SK-MEL-5 (cell line): Measurements from ENCODE around the gene KLHL6. TPM values are rescaled to one million over a fixed set of nuclear protein-coding genes. Genes with fewer than 3 reads are reported as not detected.
"Not testable (repeated sequence)": the region's sequence is repeated elsewhere in the genome, so short reads cannot be mapped to it uniquely, and the experiment has no call there.

Experiments
- DNase-seq: peaks from one replicate; pipeline ENCODE4 v3.0.0-alpha.2; 2016; ENCODE audit warnings: low read depth, low spot score
- in situ Hi-C: cut with HindIII; loops from 2 replicates; pipeline ENCODE4 v1.10.0; 2016; ENCODE audit warnings: low sequenced_read_pairs, high pct_unique_total_duplicates, low pct_unique_long_range_greater_than_20kb
- total RNA-seq: library from RNA; depleted of rRNA; stranded (reverse); fragments of >200 nt; shearing (Covaris generic); gene quantifications from 2 replicates; pipeline ENCODE4 v1.2.3, GENCODE V29; 2014

Gene KLHL6
- total RNA-seq, 1 experiment from 2014 or later = 0.13 TPM

DNA sequence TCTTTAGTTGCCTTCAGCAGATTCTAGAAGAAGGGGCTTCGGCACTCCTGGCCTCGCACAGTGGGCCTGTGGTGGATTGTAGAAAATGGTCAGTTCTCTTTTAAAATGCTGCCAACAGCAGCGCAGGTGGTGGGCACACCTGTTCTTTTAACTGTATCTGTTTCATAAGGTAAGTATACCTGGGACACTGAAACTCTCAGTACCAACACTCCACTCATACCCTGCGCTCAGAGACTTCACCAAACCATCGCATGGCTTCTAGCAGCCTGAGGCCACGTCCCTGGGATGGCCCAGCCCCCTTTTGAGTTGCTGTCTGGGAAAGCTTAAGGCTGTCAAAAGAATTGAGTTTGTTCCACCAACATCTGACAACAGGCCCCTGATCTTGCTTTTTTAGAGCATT is 70.4 kb downstream of the KLHL6 start:
- in situ Hi-C loops = no loop called here
- DNase-seq = no peak

DNA sequence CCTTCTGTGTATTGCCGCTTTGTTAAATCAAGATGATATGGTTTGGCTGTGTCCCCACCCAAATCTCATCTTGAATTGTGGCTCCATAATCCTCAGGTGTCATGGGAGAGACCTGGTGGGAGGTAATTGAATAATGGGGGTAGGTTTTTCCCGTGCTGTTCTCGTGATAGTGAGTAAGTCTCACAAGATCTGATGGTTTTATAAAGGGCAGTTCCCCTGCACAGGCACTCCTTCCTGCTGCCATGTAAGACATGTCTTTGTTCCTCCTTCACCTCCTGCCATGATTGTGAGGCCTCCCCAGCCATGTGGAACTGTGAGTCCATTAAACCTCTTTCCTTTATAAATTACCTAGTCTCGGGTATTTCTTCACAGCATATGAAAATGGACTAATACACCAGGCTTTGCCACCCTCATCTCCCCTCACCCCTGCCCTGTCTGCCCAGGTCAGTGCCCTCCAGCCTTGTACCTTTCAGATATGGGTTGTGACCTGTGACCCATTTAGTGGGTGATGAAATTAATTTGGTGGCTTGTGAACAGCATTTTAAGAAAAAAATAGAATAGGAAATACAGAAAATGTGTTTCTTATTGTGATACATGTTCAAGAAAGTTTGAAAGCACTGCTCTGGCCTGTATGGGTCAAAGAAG is 71.0 kb downstream of the KLHL6 start:
- in situ Hi-C loops = no loop called here
- DNase-seq = peak; percentile 32

DNA sequence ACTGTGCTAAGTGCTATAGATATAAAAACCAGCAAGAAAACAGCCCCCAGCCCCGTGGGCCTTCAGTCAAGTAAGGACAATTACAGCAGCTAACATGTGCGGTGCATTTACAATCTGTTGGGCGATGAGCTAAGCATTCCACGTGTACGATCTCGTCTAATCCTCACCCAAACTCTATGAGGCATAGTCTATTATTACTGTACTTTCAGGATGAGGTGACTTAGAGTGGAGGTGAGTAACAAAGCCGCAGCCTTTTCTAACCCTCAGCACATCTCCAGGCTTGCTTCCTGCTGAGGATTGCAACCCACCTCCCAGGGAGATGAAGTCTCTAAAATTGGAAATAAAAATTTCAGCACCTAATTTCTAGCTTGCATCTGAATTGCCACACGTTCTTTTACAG is 73.9 kb downstream of the KLHL6 start:
- DNase-seq = no peak
- in situ Hi-C loops = no loop called here

DNA sequence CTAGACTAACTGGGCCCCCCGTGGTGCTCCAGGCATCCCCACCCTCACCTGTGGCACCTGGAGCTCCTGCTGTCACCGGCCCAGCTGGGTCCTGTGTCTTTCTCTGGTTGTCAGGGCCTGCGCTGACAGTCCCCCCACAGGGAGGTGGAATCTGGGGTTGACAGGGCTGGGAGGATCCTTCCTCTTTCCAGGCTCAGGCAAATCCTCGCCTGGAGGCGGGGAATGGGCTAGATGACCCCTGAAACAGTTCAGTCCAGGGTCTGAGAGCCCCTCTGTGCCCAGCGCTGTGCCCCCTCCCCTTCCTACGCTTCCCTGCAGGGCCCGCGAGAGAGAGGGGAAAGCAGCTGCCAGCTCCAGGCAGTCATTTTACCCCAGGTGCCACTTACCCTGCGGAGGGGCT is 77.0 kb downstream of the KLHL6 start:
- no peak for DNase-seq
- in situ Hi-C loops = no loop called here

DNA sequence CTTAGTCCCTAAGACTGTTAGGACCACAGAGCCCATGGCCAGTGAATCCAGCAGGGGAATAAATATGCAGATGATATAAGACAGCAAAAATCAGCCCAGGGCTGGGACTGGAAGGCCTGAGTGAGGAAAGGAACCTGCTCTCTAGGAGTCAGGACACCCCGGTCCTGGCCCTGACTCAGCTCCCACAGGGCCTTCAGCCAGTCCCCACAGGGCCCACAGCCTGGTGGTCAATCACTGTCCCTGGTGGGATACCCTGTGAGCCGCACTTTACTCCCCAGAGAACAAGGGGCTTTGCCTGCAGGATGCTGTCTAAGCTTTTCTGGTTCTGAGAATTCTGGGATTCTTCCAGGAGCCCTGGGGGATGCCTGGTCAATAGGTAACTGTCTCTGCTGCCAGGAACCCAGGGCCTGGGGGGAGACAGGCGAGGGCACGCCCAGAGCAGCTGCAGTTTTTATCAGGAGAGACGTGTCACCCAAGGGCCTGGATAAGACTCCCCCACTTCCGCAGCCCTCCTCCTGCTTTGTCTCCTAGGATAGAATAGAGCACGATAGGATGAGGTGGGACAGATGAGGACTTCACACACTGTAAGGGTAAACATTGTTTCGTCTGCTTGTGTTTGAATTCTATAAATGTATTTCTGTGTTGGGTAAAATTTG is 77.6 kb downstream of the KLHL6 start:
- DNase-seq = no peak
- in situ Hi-C loops = no loop called here

DNA sequence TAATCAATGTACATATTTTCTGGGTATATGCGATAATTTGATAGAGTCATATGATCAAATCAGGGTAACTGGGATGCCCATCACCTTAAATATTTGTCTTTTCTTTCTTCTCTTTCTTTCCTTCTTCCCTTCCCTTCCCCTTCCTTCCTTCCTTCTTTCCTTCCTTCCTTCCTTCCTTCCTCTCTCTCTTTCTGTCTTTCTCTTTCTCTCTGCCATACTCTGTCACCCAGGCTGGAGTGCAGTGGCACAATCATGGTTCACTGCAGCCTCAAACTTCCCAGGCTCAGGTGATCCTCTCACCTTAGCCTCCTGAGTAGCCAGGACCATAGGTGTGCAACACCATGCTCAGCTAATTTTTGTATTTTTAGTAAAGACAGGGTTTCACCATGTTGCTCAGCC is 79.7 kb downstream of the KLHL6 start:
- DNase-seq, in situ Hi-C loops: not testable (repeated sequence)

DNA sequence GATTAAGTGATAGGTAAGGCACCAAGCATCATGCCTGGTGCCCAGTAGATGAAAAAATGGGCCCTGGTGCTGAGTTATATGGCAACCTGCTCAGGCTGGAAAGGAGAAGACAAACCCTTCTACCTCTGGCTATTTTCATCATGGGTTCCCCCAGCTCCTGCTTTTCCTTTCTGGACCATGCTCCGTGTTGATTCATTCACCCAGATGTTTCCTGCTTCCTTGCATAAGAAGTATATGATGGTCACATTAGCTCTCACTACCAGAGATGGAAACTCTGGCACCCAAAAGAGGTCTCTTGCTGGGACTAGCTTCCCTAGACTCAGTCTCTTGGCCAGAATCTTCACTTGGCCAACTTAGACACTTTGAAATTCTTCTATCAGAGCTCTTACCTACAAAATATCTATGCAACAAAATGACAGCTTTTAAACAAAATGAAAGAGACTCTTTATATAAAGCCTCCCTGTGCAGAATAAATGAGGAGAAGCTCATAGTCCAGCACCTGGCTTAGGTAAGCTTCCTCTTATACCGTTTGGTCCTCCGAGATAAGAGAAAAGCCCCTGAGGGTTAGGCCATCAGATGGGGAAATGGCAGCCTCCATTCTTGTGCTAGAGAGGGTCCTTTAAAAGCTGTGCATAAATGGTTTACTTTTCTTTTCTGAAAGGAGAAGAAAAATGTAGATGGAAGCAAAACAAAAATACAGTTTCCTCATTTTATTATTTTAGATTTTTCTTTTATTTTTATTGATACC is 80.3 kb downstream of the KLHL6 start:
- DNase-seq = no peak
- in situ Hi-C loops = no loop called here

DNA sequence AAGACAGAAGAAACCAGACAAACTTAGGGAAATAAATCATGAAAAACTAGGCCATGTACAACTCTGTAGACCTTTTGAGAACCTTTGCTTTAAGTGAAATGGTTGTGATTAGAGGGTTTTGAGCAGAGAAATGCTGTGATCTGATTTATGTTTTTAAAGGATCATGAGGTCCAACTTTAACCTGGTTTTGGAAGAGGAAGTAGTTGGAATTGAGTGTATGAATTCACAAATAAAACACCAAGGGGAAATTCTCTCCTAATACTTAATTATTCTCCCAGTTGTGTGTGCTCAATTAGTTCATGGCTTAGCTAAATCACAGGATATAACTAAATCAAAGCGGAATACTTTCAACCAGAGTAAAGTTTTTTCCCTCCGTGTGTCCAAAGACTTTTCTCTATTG is 81.5 kb downstream of the KLHL6 start:
- in situ Hi-C loops = no loop called here
- no peak for DNase-seq

DNA sequence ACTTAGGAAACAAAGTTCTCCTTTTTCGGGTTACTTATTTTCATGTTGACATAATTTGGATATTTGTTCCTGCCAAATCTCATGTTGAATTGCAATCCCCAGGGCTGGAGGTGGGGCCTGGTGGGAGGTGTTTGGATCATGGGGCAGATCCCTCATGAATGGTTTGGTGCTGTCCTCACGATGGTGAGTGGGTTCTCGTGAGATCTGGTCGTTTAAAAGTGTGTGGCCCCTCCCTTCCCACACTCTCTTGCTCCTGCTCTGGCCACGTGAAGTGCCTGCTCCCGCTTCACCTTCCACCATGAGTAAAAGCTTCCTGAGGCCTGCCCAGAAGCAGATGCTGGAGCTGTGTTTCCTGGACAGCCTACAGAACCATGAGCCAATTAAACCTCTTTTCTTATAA is 83.4 kb downstream of the KLHL6 start:
- in situ Hi-C loops = no loop called here
- no peak for DNase-seq

DNA sequence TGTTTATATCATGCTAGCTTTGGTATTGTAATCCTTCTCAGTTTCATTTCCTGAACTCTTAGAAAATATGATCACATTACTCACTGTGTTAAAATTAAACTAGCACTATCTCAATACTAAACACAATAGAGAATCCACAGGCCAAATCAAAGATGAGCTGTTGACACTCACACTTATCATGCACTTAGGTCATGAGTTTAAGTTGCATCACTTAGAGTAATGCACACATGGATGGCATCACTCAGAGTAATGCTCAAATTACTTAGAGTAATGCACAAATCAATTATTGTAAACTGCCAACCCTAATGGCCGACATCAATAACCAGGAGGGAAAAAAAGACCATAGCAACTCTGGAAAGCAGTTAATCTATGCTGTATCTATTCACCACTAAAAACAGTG is 87.1 kb downstream of the KLHL6 start:
- in situ Hi-C loops = no loop called here
- DNase-seq = peak; percentile 24

DNA sequence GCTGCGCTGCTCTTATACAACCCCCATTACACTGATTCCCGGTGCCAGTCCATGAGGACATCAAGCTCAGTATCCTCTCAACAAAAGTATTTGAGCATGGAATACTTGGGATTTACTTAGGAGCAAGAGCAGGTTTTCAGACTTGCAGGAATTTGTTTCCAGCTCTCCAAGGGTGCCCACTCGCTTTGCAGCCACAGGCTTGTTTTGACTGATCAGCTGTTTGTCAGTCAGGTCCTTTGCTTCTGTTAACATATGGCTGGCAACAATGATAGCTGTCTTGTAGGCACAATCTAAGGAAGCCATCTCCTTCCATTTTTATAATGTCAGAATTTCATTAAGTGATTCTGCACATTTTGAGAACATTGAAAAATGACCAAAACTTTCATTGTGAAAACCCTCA is 88.9 kb downstream of the KLHL6 start:
- in situ Hi-C loops = no loop called here
- DNase-seq = no peak

DNA sequence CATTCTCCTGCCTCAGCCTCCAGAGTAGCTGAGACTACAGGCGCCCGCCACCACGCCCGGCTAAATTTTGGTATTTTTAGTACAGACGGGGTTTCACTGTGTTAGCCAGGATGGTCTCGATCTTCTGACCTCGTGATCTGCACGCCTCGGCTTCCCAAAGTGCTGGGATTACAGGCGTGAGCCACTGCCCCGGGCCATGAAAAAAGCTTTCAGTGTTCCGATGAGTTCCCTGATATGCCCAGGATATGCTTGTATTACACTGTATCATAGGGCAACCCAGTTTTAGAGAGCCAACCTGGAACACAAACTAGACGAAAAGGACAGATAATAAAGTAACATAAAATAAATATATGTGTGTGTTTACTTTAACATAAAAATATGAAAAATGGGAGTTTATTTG is 89.8 kb downstream of the KLHL6 start:
- DNase-seq, in situ Hi-C loops: not testable (repeated sequence)

DNA sequence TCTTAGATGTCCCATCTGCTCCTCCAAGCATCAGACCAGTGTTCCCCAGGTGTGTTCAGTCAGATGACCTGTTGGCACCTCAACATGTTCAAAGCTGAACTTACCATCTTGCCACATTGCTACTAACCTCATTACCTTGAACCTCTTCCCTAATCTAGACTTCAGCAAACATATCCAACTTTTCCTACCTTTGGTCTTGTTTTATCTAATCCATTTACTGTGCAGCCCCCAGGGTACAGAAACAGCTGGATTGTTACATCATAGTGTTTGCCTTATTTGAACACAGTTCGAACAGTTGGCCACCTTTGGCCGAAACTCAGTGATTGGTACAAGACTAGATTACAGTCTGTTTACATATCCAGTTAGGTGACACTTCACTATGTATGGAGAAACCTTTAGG is 91.0 kb downstream of the KLHL6 start:
- in situ Hi-C loops = no loop called here
- DNase-seq = no peak

DNA sequence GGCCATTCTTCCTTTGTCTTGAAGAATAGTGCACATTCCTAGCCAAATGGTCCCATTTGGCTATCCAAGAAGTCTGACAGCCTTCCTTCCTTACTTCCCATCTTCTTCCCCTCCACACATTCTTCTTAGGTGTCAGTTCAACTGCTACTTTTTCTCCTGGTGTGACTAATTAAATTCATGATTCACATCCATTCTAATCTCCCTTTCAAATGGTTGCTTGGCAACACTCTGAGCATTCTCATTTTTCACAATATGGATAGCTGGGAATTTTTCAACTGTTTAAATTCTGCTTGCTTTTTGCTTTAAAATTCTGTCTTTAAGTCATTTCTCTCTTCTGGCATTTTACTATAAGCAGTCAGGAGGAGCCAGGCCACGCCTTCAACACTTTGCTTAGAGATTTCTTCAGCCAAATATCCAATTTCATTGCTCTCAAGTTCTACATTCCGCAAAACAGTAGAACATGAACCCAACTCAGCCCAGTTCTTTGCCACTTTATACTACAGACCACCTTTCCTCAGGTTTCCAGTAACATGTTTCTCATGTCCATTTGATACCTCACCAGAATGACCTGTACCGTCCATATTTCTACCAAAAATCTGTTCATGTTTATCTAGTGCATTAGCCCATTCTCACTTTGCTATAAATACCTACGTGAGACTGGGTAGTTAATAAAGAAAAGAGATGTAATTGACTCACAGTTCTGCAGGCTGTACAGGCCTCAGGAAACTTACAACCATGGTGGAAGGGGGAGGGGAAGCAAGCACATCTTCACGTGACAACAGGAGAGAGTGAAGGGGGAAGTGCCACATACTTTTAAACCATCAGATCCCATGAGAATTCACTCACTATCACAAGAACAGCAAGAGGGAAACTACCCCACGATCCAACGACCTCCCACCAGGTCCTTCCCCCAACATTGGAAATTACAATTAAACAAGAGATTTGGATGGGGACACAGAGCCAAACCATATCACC is 95.1 kb downstream of the KLHL6 start:
- DNase-seq = no peak
- in situ Hi-C loops = no loop called here

DNA sequence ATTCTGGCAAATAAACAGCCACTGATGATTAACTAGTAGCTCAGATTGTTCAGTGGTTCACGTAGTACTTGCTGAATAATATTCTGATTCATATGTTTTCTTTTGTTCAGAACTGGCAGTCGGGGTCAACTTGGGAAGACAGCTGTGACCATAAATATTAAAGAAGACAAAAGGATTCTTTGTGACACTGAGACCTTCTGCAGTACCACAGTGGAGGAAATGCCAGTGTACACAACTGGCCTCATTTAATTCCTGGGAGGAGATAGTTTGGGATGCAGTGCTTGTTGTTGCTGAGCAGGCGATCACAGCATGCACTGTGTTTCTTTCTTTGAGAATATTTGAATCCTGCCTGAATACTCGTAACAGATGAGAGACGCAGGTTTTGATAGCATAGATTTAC is 100.4 kb downstream of the KLHL6 start:
- in situ Hi-C loops = no loop called here
- peak; percentile 96 for DNase-seq

DNA sequence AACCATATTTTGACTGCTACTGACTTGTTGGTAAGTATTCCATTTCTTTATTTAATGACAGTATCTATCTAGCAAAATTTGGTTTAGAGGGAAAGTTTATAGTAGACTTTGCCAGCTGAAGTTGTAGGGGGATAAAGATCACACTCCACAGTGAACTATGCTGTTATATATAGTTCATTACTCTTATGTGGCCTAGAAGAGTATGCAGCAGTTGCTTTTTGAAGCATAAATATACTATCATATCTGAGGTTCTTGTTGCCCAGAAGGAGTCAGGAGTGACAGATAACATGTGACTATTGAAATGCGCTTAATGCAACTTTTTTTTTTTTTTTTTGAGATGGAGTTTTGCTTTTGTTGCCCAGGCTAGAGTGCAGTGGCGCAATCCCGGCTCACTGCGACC is 101.4 kb downstream of the KLHL6 start:
- in situ Hi-C loops = no loop called here
- no peak for DNase-seq

DNA sequence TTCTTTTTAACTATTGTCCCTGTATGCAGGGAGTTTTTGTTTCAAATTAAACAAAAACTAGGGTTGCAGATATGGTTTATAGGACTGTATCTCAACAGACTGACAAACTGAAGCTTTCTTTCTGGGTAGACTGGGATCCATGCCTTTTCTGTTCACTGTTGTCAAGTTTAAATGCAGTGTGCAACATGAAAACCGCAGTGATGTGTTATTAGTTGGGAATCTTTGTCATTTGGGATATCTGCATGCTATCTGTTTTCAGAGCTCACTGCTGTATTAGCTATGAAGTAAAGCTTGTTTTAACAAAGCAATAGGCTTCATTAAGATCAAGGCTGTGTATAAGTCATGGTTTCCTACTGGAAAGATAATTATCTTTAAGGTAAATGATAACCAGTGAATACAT is 105.7 kb downstream of the KLHL6 start:
- DNase-seq = no peak
- in situ Hi-C loops = no loop called here

DNA sequence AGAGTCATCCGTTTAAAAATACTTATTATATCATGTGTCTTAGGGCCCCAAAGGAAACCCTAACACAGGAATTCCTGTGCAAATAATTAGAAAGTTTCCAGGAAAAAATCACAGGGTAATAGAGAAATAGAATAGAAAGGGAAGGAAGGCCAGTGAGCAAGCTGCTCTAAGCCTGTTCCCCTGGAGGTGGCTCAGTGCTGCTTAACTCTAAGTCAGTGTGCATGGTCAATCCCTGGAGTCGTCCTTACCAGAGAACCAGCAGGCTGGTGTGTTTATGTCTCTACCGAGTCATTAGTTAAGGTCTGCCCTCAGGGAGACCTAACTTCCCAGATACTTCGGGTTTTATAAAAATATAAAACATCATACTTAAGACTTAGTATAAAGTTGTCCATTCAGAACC is 106.1 kb downstream of the KLHL6 start:
- peak; percentile 48 for DNase-seq
- in situ Hi-C loops = no loop called here
